Esophagus squamous epithelium (tissue), 5 donors: ENCODE measurements around the gene TIPIN. TPM values are rescaled to one million over a fixed set of nuclear protein-coding genes. Genes with fewer than 3 reads are reported as not detected.

Experiments used
- DNase-seq: peaks from one replicate; lab custom pipeline; 2025; lab: John Stamatoyannopoulos, UW
- H3K27ac ChIP-seq, 4 donors: fragments of 200-600 bp; sonication (generic); one replicate each; pipeline ENCODE4 v1.5.1; 2016 to 2019; ENCODE audit warnings: mild to moderate bottlenecking in 1 of 4
- H3K27me3 ChIP-seq, 4 donors: fragments of 200-600 bp; sonication (generic); 1 replicate in 3 of 4; 2 replicates in 1 of 4; pipeline versions ENCODE4 v1.5.1 to v1.6.0; 2017 to 2021; ENCODE audit warnings: antibody characterized with exemption in 1 of 4
- H3K36me3 ChIP-seq, 3 donors: fragments of 200-600 bp; sonication (generic); one replicate each; pipeline ENCODE4 v1.5.1; 2016 to 2019
- H3K4me1 ChIP-seq, 3 donors: fragments of 200-600 bp; sonication (generic); one replicate each; pipeline ENCODE4 v1.5.1; 2017 to 2019
- H3K4me3 ChIP-seq, 4 donors: fragments of 200-600 bp; sonication (generic); 1 replicate in 3 of 4; 2 replicates in 1 of 4; pipeline ENCODE4 v1.5.1; 2016 to 2019; ENCODE audit warnings: mild to moderate bottlenecking in 2 of 4, moderate library complexity in 1 of 4
- H3K9me3 ChIP-seq, 3 donors: fragments of 200-600 bp; sonication (generic); one replicate each; pipeline ENCODE4 v1.5.1; 2016 to 2019
- POLR2A ChIP-seq, 4 donors: fragments of 450-650 bp; IDR thresholded peaks; one replicate each; pipeline ENCODE4 v1.6.1; 2017; ENCODE audit warnings: antibody characterized with exemption in 4 of 4, mild to moderate bottlenecking in 4 of 4, moderate library complexity in 3 of 4
- WGBS, 2 donors: methylation state at CpG; one replicate each; pipeline ENCODE4 v1.1.5; 2018; 5-methylcytosine and 5-hydroxymethylcytosine counted together
- intact Hi-C: fragments of 100-400 bp; cut with DNase I; formaldehyde crosslinking; loops from one replicate; pipeline ENCODE4 v1.15.0; 2022
- total RNA-seq, 4 donors: library from RNA; depleted of rRNA; stranded (reverse); fragments of >200 nt; gene quantifications; one replicate each; pipeline ENCODE4 v1.1.0, GENCODE V29; 2016
- TF ChIP-seq, protein P1 (sequence below), 6 experiments: fragments of 450-650 bp in 4 of 6; fragments of 200-600 bp in 2 of 6; sonication (generic) in 2 of 6; IDR thresholded peaks; one replicate each; pipeline ENCODE4 v1.5.1; 2016 to 2019; ENCODE audit warnings: antibody characterized with exemption in 6 of 6, mild to moderate bottlenecking in 4 of 6, moderate library complexity in 4 of 6
- donor health status: DM: yes; HTN: yes; CAD: no.

The TIPIN gene
- total RNA-seq, 4 donors from 2014 or later: 2.5 to 10.0 (median 6.7) TPM

GRCh38 chr15:66302489-66303278 is 53.8 kb downstream of the TIPIN start:
- TF ChIP-seq, protein P1, sequence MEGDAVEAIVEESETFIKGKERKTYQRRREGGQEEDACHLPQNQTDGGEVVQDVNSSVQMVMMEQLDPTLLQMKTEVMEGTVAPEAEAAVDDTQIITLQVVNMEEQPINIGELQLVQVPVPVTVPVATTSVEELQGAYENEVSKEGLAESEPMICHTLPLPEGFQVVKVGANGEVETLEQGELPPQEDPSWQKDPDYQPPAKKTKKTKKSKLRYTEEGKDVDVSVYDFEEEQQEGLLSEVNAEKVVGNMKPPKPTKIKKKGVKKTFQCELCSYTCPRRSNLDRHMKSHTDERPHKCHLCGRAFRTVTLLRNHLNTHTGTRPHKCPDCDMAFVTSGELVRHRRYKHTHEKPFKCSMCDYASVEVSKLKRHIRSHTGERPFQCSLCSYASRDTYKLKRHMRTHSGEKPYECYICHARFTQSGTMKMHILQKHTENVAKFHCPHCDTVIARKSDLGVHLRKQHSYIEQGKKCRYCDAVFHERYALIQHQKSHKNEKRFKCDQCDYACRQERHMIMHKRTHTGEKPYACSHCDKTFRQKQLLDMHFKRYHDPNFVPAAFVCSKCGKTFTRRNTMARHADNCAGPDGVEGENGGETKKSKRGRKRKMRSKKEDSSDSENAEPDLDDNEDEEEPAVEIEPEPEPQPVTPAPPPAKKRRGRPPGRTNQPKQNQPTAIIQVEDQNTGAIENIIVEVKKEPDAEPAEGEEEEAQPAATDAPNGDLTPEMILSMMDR (IDR thresholded peaks at IDR 0.05): no peak
- no peak for TF ChIP-seq POLR2A (IDR thresholded peaks at IDR 0.05)
- no peak for DNase-seq
- peaks cover 0 to 54% (median 6%) of the 10 kb centered on the region in 3 donors for H3K36me3 ChIP-seq
- H3K27ac ChIP-seq: no peak overlapping the region
- no peaks in the 10 kb centered on the region for H3K4me1 ChIP-seq
- no peaks in the 10 kb centered on the region for H3K27me3 ChIP-seq
- intact Hi-C loops: no loop called here
- WGBS, 2 donors: 88 to 91% methylated on average over 5 of the region's 5 CpGs
- H3K4me3 ChIP-seq: no peak overlapping the region
- no peaks in the 10 kb centered on the region for H3K9me3 ChIP-seq

DNA sequence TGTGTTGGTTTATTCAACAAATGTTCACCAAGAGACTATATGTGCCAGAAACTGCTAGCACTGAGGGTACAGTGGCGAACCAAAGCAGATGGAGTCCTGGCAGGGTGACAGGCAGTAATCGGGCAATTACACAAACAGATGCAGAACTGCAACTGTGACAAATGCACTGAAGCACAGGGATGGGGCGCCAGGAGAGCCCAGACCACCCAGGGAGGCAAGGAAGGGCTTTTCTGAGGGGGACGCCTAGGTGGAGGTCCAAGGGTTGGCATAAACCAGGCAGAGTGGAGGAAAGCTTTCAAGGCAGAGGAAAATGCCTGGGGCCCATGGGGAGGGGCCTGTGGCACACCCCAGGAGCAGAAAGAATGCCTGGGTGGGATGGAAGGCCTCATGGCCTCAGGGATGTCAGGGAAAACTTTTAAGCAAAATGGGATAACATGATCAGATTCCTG is 57.7 kb downstream of the TIPIN start:
- Histone ChIP-seq H3K4me1 (peaks cover 6 to 19% (median 10%) of the 10 kb centered on the region in 3 donors), H3K27me3 (no peaks in the 10 kb centered on the region), H3K4me3 (no peak overlapping the region), H3K9me3 (no peaks in the 10 kb centered on the region), H3K36me3 (peaks cover 0 to 30% (median 6%) of the 10 kb centered on the region in 3 donors), H3K27ac (no peak overlapping the region)
- DNase-seq: no peak
- intact Hi-C loops: no loop called here
- WGBS, 2 donors: 74 to 88% methylated on average over 4 of the region's 4 CpGs
- TF ChIP-seq POLR2A (IDR thresholded peaks at IDR 0.05): no peak
- TF ChIP-seq, protein P1 (IDR thresholded peaks at IDR 0.05): no peak

DNA sequence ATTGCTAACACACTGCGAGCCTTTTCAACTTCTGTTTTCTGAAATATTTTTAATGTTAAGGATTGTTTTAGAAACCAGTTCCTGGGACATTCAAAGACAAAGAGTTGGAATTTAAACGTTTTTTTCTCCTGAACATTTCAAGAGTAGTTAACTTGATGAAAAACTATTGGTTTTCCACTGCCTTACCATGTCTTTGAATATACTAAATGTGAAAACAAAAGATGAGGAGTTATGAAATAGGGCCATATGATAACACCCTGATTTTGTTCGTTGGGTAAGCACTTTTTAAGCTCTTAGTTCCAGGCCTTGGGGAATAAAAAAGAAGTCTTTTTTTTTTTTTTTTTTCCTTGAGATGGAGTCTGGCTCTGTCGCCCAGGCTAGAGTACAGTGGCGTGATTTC is 60.3 kb downstream of the TIPIN start:
- intact Hi-C loops: no loop called here
- Histone ChIP-seq H3K4me3 (no peak overlapping the region), H3K27me3 (no peaks in the 10 kb centered on the region), H3K27ac (no peak overlapping the region), H3K9me3 (no peaks in the 10 kb centered on the region), H3K4me1 (peaks cover 17 to 39% (median 18%) of the 10 kb centered on the region in 3 donors), H3K36me3 (peaks cover 0 to 12% (median 6%) of the 10 kb centered on the region in 3 donors)
- TF ChIP-seq, protein P1 (IDR thresholded peaks at IDR 0.05): no peak
- no peak for TF ChIP-seq POLR2A (IDR thresholded peaks at IDR 0.05)
- DNase-seq: no peak
- 74 to 79% methylated on average over 5 of the region's 5 CpGs for WGBS, 2 donors

DNA sequence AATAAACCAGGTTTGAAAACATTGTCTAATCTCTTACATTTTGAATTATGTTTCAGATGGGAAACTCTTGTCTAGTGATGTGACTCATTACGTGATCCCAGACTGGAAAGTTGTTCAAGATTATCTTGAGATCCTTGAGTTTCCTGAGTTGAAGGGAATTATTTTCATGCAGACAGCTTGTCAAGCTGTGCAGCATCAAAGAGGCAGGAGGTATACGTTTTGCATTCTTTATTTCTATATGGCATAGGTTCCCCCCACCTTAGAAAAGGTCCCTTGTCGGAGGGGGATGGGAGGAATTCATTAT is 61.6 kb downstream of the TIPIN start:
- peaks cover 0 to 6% (median 5%) of the 10 kb centered on the region in 3 donors for H3K36me3 ChIP-seq
- intact Hi-C loops: no loop called here
- peaks cover 17 to 51% (median 18%) of the 10 kb centered on the region in 3 donors for H3K4me1 ChIP-seq
- TF ChIP-seq, protein P1 (IDR thresholded peaks at IDR 0.05): no peak
- TF ChIP-seq POLR2A (IDR thresholded peaks at IDR 0.05): no peak
- H3K4me3 ChIP-seq: peak overlapping the region in 3 of 4 donors; percentile 54 to 86 (median 71)
- DNase-seq: no peak
- no peaks in the 10 kb centered on the region for H3K9me3 ChIP-seq
- WGBS, 2 donors: 31 to 44% methylated on average over 3 of the region's 3 CpGs
- peak overlapping the region in 3 of 4 donors; percentile 82 to 93 (median 93) for H3K27ac ChIP-seq
- no peaks in the 10 kb centered on the region for H3K27me3 ChIP-seq

GRCh38 chr15:66294157-66294931 is 62.1 kb downstream of the TIPIN start:
- Histone ChIP-seq H3K9me3 (no peaks in the 10 kb centered on the region), H3K4me1 (peaks cover 17 to 56% (median 18%) of the 10 kb centered on the region in 3 donors), H3K27me3 (no peaks in the 10 kb centered on the region), H3K27ac (peak overlapping the region; percentile 82 to 93 (median 90)), H3K4me3 (peak overlapping the region; percentile 54 to 86 (median 72)), H3K36me3 (peaks cover 0 to 6% (median 5%) of the 10 kb centered on the region in 3 donors)
- intact Hi-C loops: no loop called here
- DNase-seq: peak; percentile 2
- WGBS, 2 donors: 3 to 6% methylated on average over 11 to 15 of the region's 16 CpGs
- no peak for TF ChIP-seq POLR2A (IDR thresholded peaks at IDR 0.05)
- TF ChIP-seq, protein P1 (IDR thresholded peaks at IDR 0.05): no peak
